Dermis microvascular lymphatic vessel endothelial cell (primary cell): ENCODE measurements around the gene BRSK1. TPM values are rescaled to one million over a fixed set of nuclear protein-coding genes. Genes with fewer than 3 reads are reported as not detected.

ENCODE experiments used
- DNase-seq, 2 donors: peaks; one replicate each; pipeline versions ENCODE4 v3.0.0 to v3.0.0-alpha.2; 2010; ENCODE audit warnings: low read depth in 2 of 2
- total RNA-seq: library from RNA; depleted of rRNA; stranded (reverse); fragments of >200 nt; gene quantifications from 2 replicates; pipeline ENCODE4 v1.2.1, GENCODE V29; 2014

Gene BRSK1
- total RNA-seq, 1 donor from 2014 or later, result 0.39 TPM

GRCh38 chr19:55352549-55353145 lies 68.8 kb downstream of the BRSK1 start:
- DNase-seq, result no peak

- no peak for DNase-seq
Measured at GRCh38 chr19:55353356-55353802, 69.6 kb downstream of the BRSK1 start.

GRCh38 chr19:55353803-55354697 lies 70.3 kb downstream of the BRSK1 start:
- DNase-seq, result peak in 1 of 2 donors; percentile 66

GRCh38 chr19:55354698-55355212 lies 71.0 kb downstream of the BRSK1 start, which contains the start of gene COX6B2:
TSS of gene COX6B2 (minus strand) at chr19:55354719. CDS start at chr19:55354521, 198 bp downstream.
- no peak for DNase-seq

- DNase-seq, result no peak
Measured at GRCh38 chr19:55355213-55355821, 71.5 kb downstream of the BRSK1 start.

- DNase-seq, result no peak
Measured at GRCh38 chr19:55358493-55358892, 74.7 kb downstream of the BRSK1 start.

GRCh38 chr19:55358943-55359908 lies 75.4 kb downstream of the BRSK1 start:
- peak; percentile 18 to 45 for DNase-seq

- DNase-seq, result no peak
Measured at GRCh38 chr19:55360902-55361301, 77.1 kb downstream of the BRSK1 start.

Other genes with a start within 250 kb of the BRSK1 start
- gene GP6, start 245.7 kb upstream of the BRSK1 start, total RNA-seq, result under 0.01 TPM in 1 of 2 replicates, not detected in the other
- 10.9 and 24.5 TPM in 2 replicates for gene RDH13, start 220.8 kb upstream of the BRSK1 start, total RNA-seq
- gene EPS8L1, start 208.1 kb upstream of the BRSK1 start, total RNA-seq, result 5.7 and 8.9 TPM in 2 replicates
- 21.1 and 34.4 TPM in 2 replicates for gene PPP1R12C, start 166.4 kb upstream of the BRSK1 start, total RNA-seq
- gene TNNT1, start 134.8 kb upstream of the BRSK1 start, total RNA-seq, result 0.51 and 1.7 TPM in 2 replicates
- not detected in 2 replicates for gene TNNI3, start 126.3 kb upstream of the BRSK1 start, total RNA-seq
- 0.26 and 0.38 TPM in 2 replicates for gene DNAAF3, start 117.4 kb upstream of the BRSK1 start, total RNA-seq
- under 0.01 TPM in 1 of 2 replicates, not detected in the other for gene SYT5, start 103.7 kb upstream of the BRSK1 start, total RNA-seq
- gene PTPRH, start 74.5 kb upstream of the BRSK1 start, total RNA-seq, result 0.13 TPM in 2 replicates
- 0.26 and 0.89 TPM in 2 replicates for gene TMEM86B, start 55.2 kb upstream of the BRSK1 start, total RNA-seq
- 19.9 and 34.9 TPM in 2 replicates for gene PPP6R1, start 25.0 kb upstream of the BRSK1 start, total RNA-seq
- 19.9 and 26.8 TPM in 2 replicates for gene HSPBP1, start 3.9 kb upstream of the BRSK1 start, total RNA-seq
- gene TMEM150B, start 41.3 kb downstream of the BRSK1 start, total RNA-seq, result not detected in 2 replicates
- 3.2 and 4.6 TPM in 2 replicates for gene KMT5C, start 55.9 kb downstream of the BRSK1 start, total RNA-seq
- not detected in 2 replicates for gene COX6B2, start 70.7 kb downstream of the BRSK1 start, total RNA-seq
- gene GARIN5B, start 79.3 kb downstream of the BRSK1 start, total RNA-seq, result not detected in 2 replicates
- under 0.01 and 0.13 TPM in 2 replicates for gene IL11, start 86.5 kb downstream of the BRSK1 start, total RNA-seq
- not detected in 2 replicates for gene TMEM190, start 92.8 kb downstream of the BRSK1 start, total RNA-seq
- 0.26 and 0.63 TPM in 2 replicates for gene TMEM238, start 100.3 kb downstream of the BRSK1 start, total RNA-seq
- 126 and 262 TPM in 2 replicates for gene RPL28, start 101.9 kb downstream of the BRSK1 start, total RNA-seq
- 40.6 and 54.6 TPM in 2 replicates for gene UBE2S, start 123.8 kb downstream of the BRSK1 start, total RNA-seq
- not detected in 2 replicates for gene SHISA7, start 159.3 kb downstream of the BRSK1 start, total RNA-seq
- 61.0 and 75.9 TPM in 2 replicates for gene ISOC2, start 177.6 kb downstream of the BRSK1 start, total RNA-seq
- gene C19orf85, start 180.8 kb downstream of the BRSK1 start, total RNA-seq, result not detected in 2 replicates
- 0.77 and 2.1 TPM in 2 replicates for gene ZNF628, start 192.6 kb downstream of the BRSK1 start, total RNA-seq
- gene NAT14, start 201.2 kb downstream of the BRSK1 start, total RNA-seq, result 8.9 and 9.1 TPM in 2 replicates
- under 0.01 and 0.13 TPM in 2 replicates for gene SSC5D, start 204.4 kb downstream of the BRSK1 start, total RNA-seq